HepG2 (cell line): ENCODE data around the gene PRDX2. TPM values are rescaled to one million over a fixed set of nuclear protein-coding genes. Genes with fewer than 3 reads are reported as not detected.
A peak's percentile ranks its signal among the peaks of the same experiment; 100 is the strongest.

Source experiments
- BRCA1 ChIP-seq: sonication (generic); formaldehyde crosslinking; IDR thresholded peaks from 2 replicates; pipeline ENCODE4 v1.4.0; 2020; ENCODE audit warnings: missing genetic modification reagents
- FOXA1 ChIP-seq, 2 experiments: fragments of 450-650 bp in 1 of 2; sonication (generic) in 1 of 2; formaldehyde crosslinking in 1 of 2; IDR thresholded peaks; 2 replicates each; pipeline versions ENCODE4 v1.4.0 to v1.6.1; 2016 to 2020; ENCODE audit warnings: missing genetic modification reagents in 1 of 2
- FOXA3 ChIP-seq: IDR thresholded peaks from 2 replicates; pipeline ENCODE4 v1.6.1; 2016; ENCODE audit warnings: missing genetic modification reagents, missing compliant biosample characterization
- GPBP1L1 ChIP-seq: sonication (generic); formaldehyde crosslinking; IDR thresholded peaks from 2 replicates; pipeline ENCODE4 v1.5.0; 2020; ENCODE audit warnings: mild to moderate bottlenecking, missing genetic modification reagents
- MZF1 ChIP-seq: sonication (generic); formaldehyde crosslinking; IDR thresholded peaks from 2 replicates; pipeline ENCODE4 v1.8.1; 2023; ENCODE audit warnings: mild to moderate bottlenecking, missing genetic modification reagents, borderline replicate concordance
- PHF8 ChIP-seq: sonication (generic); formaldehyde crosslinking; IDR thresholded peaks from 2 replicates; pipeline ENCODE4 v1.5.0; 2020; ENCODE audit warnings: missing genetic modification reagents
- PRMT3 ChIP-seq: sonication (generic); formaldehyde crosslinking; IDR thresholded peaks from 2 replicates; pipeline ENCODE4 v1.8.1; 2022; ENCODE audit warnings: low read depth, mild to moderate bottlenecking, moderate library complexity, missing genetic modification reagents, borderline replicate concordance
- SP2 ChIP-seq: sonication (generic); formaldehyde crosslinking; IDR thresholded peaks from 2 replicates; pipeline ENCODE4 v1.5.1; 2020; ENCODE audit warnings: mild to moderate bottlenecking, missing genetic modification reagents
- XRCC5 ChIP-seq: fragments of 200-400 bp; formaldehyde crosslinking; optimal IDR thresholded peaks from 2 replicates; pipeline ENCODE3; 2017; ENCODE audit warnings: mild to moderate bottlenecking, low read length
- ZBTB2 ChIP-seq: sonication (generic); formaldehyde crosslinking; IDR thresholded peaks from 2 replicates; pipeline ENCODE4 v1.8.0; 2022; ENCODE audit warnings: low read depth, missing genetic modification reagents
- ZC3H13 ChIP-seq: sonication (generic); formaldehyde crosslinking; IDR thresholded peaks from 2 replicates; pipeline ENCODE4 v1.8.1; 2023; ENCODE audit warnings: mild to moderate bottlenecking, missing genetic modification reagents, moderate library complexity
- ZNF3 ChIP-seq: IDR thresholded peaks from 2 replicates; pipeline ENCODE4 v1.7.0; 2017; ENCODE audit warnings: inconsistent platforms
- ZNF33B ChIP-seq: sonication (generic); formaldehyde crosslinking; IDR thresholded peaks from 2 replicates; pipeline ENCODE4 v1.5.1; 2020; ENCODE audit warnings: mild to moderate bottlenecking, missing genetic modification reagents
- ZNF550 ChIP-seq: sonication (generic); formaldehyde crosslinking; IDR thresholded peaks from 2 replicates; pipeline ENCODE4 v1.4.0; 2020; ENCODE audit warnings: mild to moderate bottlenecking, missing genetic modification reagents, borderline replicate concordance
- ZNF569 ChIP-seq: sonication (generic); formaldehyde crosslinking; IDR thresholded peaks from 2 replicates; pipeline ENCODE4 v1.5.0; 2020; ENCODE audit warnings: mild to moderate bottlenecking, missing genetic modification reagents, moderate library complexity, borderline replicate concordance
- ZNF570 ChIP-seq: sonication (generic); formaldehyde crosslinking; IDR thresholded peaks from 2 replicates; pipeline ENCODE4 v1.4.0; 2020; ENCODE audit warnings: mild to moderate bottlenecking, missing genetic modification reagents, borderline replicate concordance
- ZNF605 ChIP-seq: sonication (generic); formaldehyde crosslinking; IDR thresholded peaks from 2 replicates; pipeline ENCODE4 v1.8.0; 2022; ENCODE audit warnings: mild to moderate bottlenecking, missing genetic modification reagents
- ZNF737 ChIP-seq: sonication (generic); formaldehyde crosslinking; IDR thresholded peaks from 2 replicates; pipeline ENCODE4 v1.5.0; 2020; ENCODE audit warnings: missing genetic modification reagents, mild to moderate bottlenecking, borderline replicate concordance
- ZNF740 ChIP-seq: sonication (generic); formaldehyde crosslinking; IDR thresholded peaks from 2 replicates; pipeline ENCODE4 v1.4.0; 2020; ENCODE audit warnings: missing genetic modification reagents
- ZNF800 ChIP-seq: sonication (generic); formaldehyde crosslinking; IDR thresholded peaks from 2 replicates; pipeline ENCODE4 v1.4.0; 2020; ENCODE audit warnings: missing genetic modification reagents
- ZNF839 ChIP-seq: sonication (generic); formaldehyde crosslinking; IDR thresholded peaks from 2 replicates; pipeline ENCODE4 v1.4.0; 2020; ENCODE audit warnings: missing genetic modification reagents, mild to moderate bottlenecking, borderline replicate concordance
- polyA plus RNA-seq, 8 experiments: library from polyadenylated mRNA; depleted of rRNA in 3 of 8; stranded (reverse) in 7 of 8; unstranded in 1 of 8; fragments of >200 nt; fragmentation: Illumina TruSeq in 4 of 8; extraction: Trizol in 4 of 8; gene quantifications; 2 replicates each; pipeline versions ENCODE4 v1.2.1 to v1.2.3, GENCODE V29; 2011 to 2016; ENCODE audit warnings: low read depth in 4 of 8, missing spikeins in 1 of 8, mixed read lengths in 1 of 8; ENCODE audit not compliant: insufficient read depth in 1 of 8
- total RNA-seq, 5 experiments: library from RNA; depleted of rRNA; stranded (reverse); fragments of >200 nt; fragmentation: Illumina TruSeq; extraction: Trizol; gene quantifications; 2 replicates each; pipeline ENCODE4 v1.2.3, GENCODE V29; 2016; ENCODE audit warnings: low read depth in 1 of 5

Gene PRDX2
- total and polyA plus RNA-seq, 2 of the 13 experiments (the other 11 are each of a cell fraction or from before 2014, with no cell fraction given) = 218 to 381 TPM

- TF ChIP-seq ZNF740 = no peak
- TF ChIP-seq FOXA3 (CRISPR knock-in tag) = no peak
- TF ChIP-seq MZF1 (CRISPR knock-in tag) = no peak
- TF ChIP-seq ZC3H13 (CRISPR knock-in tag) = no peak
- TF ChIP-seq ZNF737 (CRISPR knock-in tag) = no peak
- no peak for TF ChIP-seq XRCC5
- no peak for TF ChIP-seq ZNF569 (CRISPR knock-in tag)
- TF ChIP-seq PRMT3 (CRISPR knock-in tag) = no peak
- TF ChIP-seq ZNF839 = no peak
- TF ChIP-seq ZBTB2 (CRISPR knock-in tag) = no peak
- TF ChIP-seq ZNF570 = no peak
- TF ChIP-seq ZNF605 = no peak
- TF ChIP-seq SP2 (CRISPR knock-in tag) = no peak
- no peak for TF ChIP-seq GPBP1L1 (CRISPR knock-in tag)
- no peak for TF ChIP-seq BRCA1 (CRISPR knock-in tag)
- no peak for TF ChIP-seq FOXA1 (IDR thresholded peaks at IDR 0.05)
- TF ChIP-seq FOXA1 (CRISPR knock-in tag; IDR thresholded peaks at IDR 0.05) = no peak
- no peak for TF ChIP-seq ZNF550 (CRISPR knock-in tag)
- no peak for TF ChIP-seq ZNF33B
- TF ChIP-seq ZNF3 (CRISPR knock-in tag) = no peak
- no peak for TF ChIP-seq ZNF800
- 0 out of 2 replicates have a peak, but pooled peaks have one; percentile 4 for TF ChIP-seq PHF8
Measured at GRCh38 chr19:12788042-12788681, 13.4 kb downstream of the PRDX2 start (continued).
